Measurements from ENCODE around the gene C14orf39. TPM values are rescaled to one million over a fixed set of nuclear protein-coding genes. Genes with fewer than 3 reads are reported as not detected.
"Not testable (repeated sequence)": the region's sequence is repeated elsewhere in the genome, so short reads cannot be mapped to it uniquely, and the experiment has no call there.

The C14orf39 gene
- total and polyA plus RNA-seq, 2 experiments from 2014 or later = not detected

- Histone ChIP-seq H3K27me3 (replicated peaks; ENCODE audit: insufficient read depth) (no peaks in the 10 kb centered on the region), H3K36me3 (ENCODE audit: low read depth) (no peaks in the 10 kb centered on the region), H3K79me2 (ENCODE audit: insufficient read depth) (no peaks in the 10 kb centered on the region), H4K20me1 (ENCODE audit: insufficient read depth) (no peaks in the 10 kb centered on the region), H3K4me3 (no peak overlapping the region), H3K27ac (no peak overlapping the region), H3F3A (ENCODE audit: insufficient read depth) (no peaks in the 10 kb centered on the region), H3K4me2 (ENCODE audit: unreplicated experiment) (no peak overlapping the region), H3K9me3 (ENCODE audit: low read depth) (no peaks in the 10 kb centered on the region), H3K9ac (no peak overlapping the region), H3K4me1 (ENCODE audit: insufficient read depth) (no peaks in the 10 kb centered on the region), H3K9me2 (ENCODE audit: insufficient read depth) (no peaks in the 10 kb centered on the region; the same call in 1 of the 2 replicates), H2AFZ (no peak overlapping the region)
- WGBS, 2 experiments (ENCODE audit: low coverage in 1 of 2, low lambda C conversion rate in 2 of 2, missing lambda C conversion rate in 2 of 2) = 3 to 4% methylated on average over 2 of the region's 2 CpGs
- no peak for DNase-seq
- in situ Hi-C loops (cut with MboI) = no loop called here
- TF ChIP-seq EZH2 (IDR thresholded peaks at IDR 0.05; ENCODE audit: insufficient read depth, poor library complexity, severe bottlenecking) (no peak), EZH2phosphoT487 (IDR thresholded peaks at IDR 0.05; ENCODE audit: insufficient read depth, low read depth) (no peak)
These were observed 55.6 kb downstream of the C14orf39 start for GRCh38 chr14:60430276-60430675.

GRCh38 chr14:60420050-60420449 lies 65.8 kb downstream of the C14orf39 start:
- no peaks in the 10 kb centered on the region for H3K4me1 ChIP-seq (ENCODE audit: insufficient read depth)
- H3K27ac ChIP-seq = no peak overlapping the region
- no peaks in the 10 kb centered on the region for H3K9me3 ChIP-seq (ENCODE audit: low read depth)
- H3K9ac ChIP-seq = no peak overlapping the region
- TF ChIP-seq EZH2phosphoT487 (IDR thresholded peaks at IDR 0.05; ENCODE audit: insufficient read depth, low read depth) (no peak), EZH2 (IDR thresholded peaks at IDR 0.05; ENCODE audit: insufficient read depth, poor library complexity, severe bottlenecking) (no peak)
- H2AFZ ChIP-seq = no peak overlapping the region
- H3F3A ChIP-seq (ENCODE audit: insufficient read depth) = no peaks in the 10 kb centered on the region
- no peaks in the 10 kb centered on the region for H3K27me3 ChIP-seq (replicated peaks; ENCODE audit: insufficient read depth)
- H4K20me1 ChIP-seq (ENCODE audit: insufficient read depth) = no peaks in the 10 kb centered on the region
- no peak for DNase-seq
- H3K9me2 ChIP-seq (ENCODE audit: insufficient read depth) = no peaks in the 10 kb centered on the region
- H3K4me2 ChIP-seq (ENCODE audit: unreplicated experiment) = no peak overlapping the region
- no peaks in the 10 kb centered on the region for H3K79me2 ChIP-seq (ENCODE audit: insufficient read depth)
- no peaks in the 10 kb centered on the region for H3K36me3 ChIP-seq (ENCODE audit: low read depth)
- in situ Hi-C loops (cut with MboI) = no loop called here
- 40 to 51% methylated on average over 5 of the region's 5 CpGs for WGBS, 2 experiments (ENCODE audit: low coverage in 1 of 2, low lambda C conversion rate in 2 of 2, missing lambda C conversion rate in 2 of 2)
- H3K4me3 ChIP-seq = no peak overlapping the region

- in situ Hi-C loops (cut with MboI); H3K9me2 ChIP-seq (ENCODE audit: insufficient read depth); H3K4me3 ChIP-seq; H4K20me1 ChIP-seq (ENCODE audit: insufficient read depth); H3K27me3 ChIP-seq (replicated peaks; ENCODE audit: insufficient read depth); H3K9ac ChIP-seq; H3F3A ChIP-seq (ENCODE audit: insufficient read depth); DNase-seq; H3K4me2 ChIP-seq (ENCODE audit: unreplicated experiment); H3K27ac ChIP-seq; H3K79me2 ChIP-seq (ENCODE audit: insufficient read depth); H3K4me1 ChIP-seq (ENCODE audit: insufficient read depth); H3K9me3 ChIP-seq (ENCODE audit: low read depth); H2AFZ ChIP-seq; H3K36me3 ChIP-seq (ENCODE audit: low read depth): not testable (repeated sequence)
- 69 to 76% methylated on average over 22 of the region's 22 CpGs for WGBS, 2 experiments (ENCODE audit: low coverage in 1 of 2, low lambda C conversion rate in 2 of 2, missing lambda C conversion rate in 2 of 2)
These were observed 88.3 kb downstream of the C14orf39 start for GRCh38 chr14:60397550-60397949.

- no peaks in the 10 kb centered on the region for H3K9me2 ChIP-seq (ENCODE audit: insufficient read depth)
- no peaks in the 10 kb centered on the region for H3K9me3 ChIP-seq (ENCODE audit: low read depth)
- H3K27me3 ChIP-seq (replicated peaks; ENCODE audit: insufficient read depth) = no peaks in the 10 kb centered on the region
- DNase-seq = peak; percentile 1
- H3K4me2 ChIP-seq (ENCODE audit: unreplicated experiment) = no peak overlapping the region
- H3F3A ChIP-seq (ENCODE audit: insufficient read depth) = no peaks in the 10 kb centered on the region
- H3K27ac ChIP-seq = no peak overlapping the region
- no peaks in the 10 kb centered on the region for H3K79me2 ChIP-seq (ENCODE audit: insufficient read depth)
- no peak overlapping the region for H2AFZ ChIP-seq
- no peaks in the 10 kb centered on the region for H3K36me3 ChIP-seq (ENCODE audit: low read depth)
- H3K4me3 ChIP-seq = no peak overlapping the region
- TF ChIP-seq EZH2phosphoT487 (IDR thresholded peaks at IDR 0.05; ENCODE audit: insufficient read depth, low read depth) = no peak
- TF ChIP-seq EZH2 (IDR thresholded peaks at IDR 0.05; ENCODE audit: insufficient read depth, poor library complexity, severe bottlenecking) = no peak
- in situ Hi-C loops (cut with MboI) = no loop called here
- no peaks in the 10 kb centered on the region for H4K20me1 ChIP-seq (ENCODE audit: insufficient read depth)
- no peaks in the 10 kb centered on the region for H3K4me1 ChIP-seq (ENCODE audit: insufficient read depth)
- 18 to 19% methylated on average over 2 of the region's 2 CpGs for WGBS, 2 experiments (ENCODE audit: low coverage in 1 of 2, low lambda C conversion rate in 2 of 2, missing lambda C conversion rate in 2 of 2)
- no peak overlapping the region for H3K9ac ChIP-seq
These were observed 89.0 kb downstream of the C14orf39 start for GRCh38 chr14:60396718-60397343.

Other genes with a start within 250 kb of the C14orf39 start
- 16.6 and 16.9 TPM in 2 replicates for gene PPM1A, start 236.8 kb downstream of the C14orf39 start, total RNA-seq (2014; rRNA removed; shearing (Covaris generic))
- gene PPM1A, start 236.8 kb downstream of the C14orf39 start, polyA plus RNA-seq (2016; fragmentation: Nextera tagmentation; extraction: Ambion mirVana) = 21.5 and 26.2 TPM in 2 replicates
- not detected in 2 replicates for gene SIX6, start 23.1 kb upstream of the C14orf39 start, total RNA-seq (2014; rRNA removed; shearing (Covaris generic))
- gene SIX6, start 23.1 kb upstream of the C14orf39 start, polyA plus RNA-seq (2016; fragmentation: Nextera tagmentation; extraction: Ambion mirVana) = not detected in 2 replicates
- 7.8 and 11.7 TPM in 2 replicates for gene SIX1, start 163.4 kb upstream of the C14orf39 start, total RNA-seq (2014; rRNA removed; shearing (Covaris generic))
- 11.4 and 12.6 TPM in 2 replicates for gene SIX1, start 163.4 kb upstream of the C14orf39 start, polyA plus RNA-seq (2016; fragmentation: Nextera tagmentation; extraction: Ambion mirVana)
- 9.2 and 12.2 TPM in 2 replicates for gene SIX4, start 238.3 kb upstream of the C14orf39 start, total RNA-seq (2014; rRNA removed; shearing (Covaris generic))
- 1.5 TPM in 2 replicates for gene SIX4, start 238.3 kb upstream of the C14orf39 start, polyA plus RNA-seq (2016; fragmentation: Nextera tagmentation; extraction: Ambion mirVana)
- 32.5 and 53.8 TPM in 2 replicates for gene MNAT1, start 248.7 kb upstream of the C14orf39 start, total RNA-seq (2014; rRNA removed; shearing (Covaris generic))
- gene MNAT1, start 248.7 kb upstream of the C14orf39 start, polyA plus RNA-seq (2016; fragmentation: Nextera tagmentation; extraction: Ambion mirVana) = 39.9 and 43.8 TPM in 2 replicates